ENCODE results near the gene OSBPL10. TPM values are rescaled to one million over a fixed set of nuclear protein-coding genes. Genes with fewer than 3 reads are reported as not detected.
"Not testable (repeated sequence)": the region's sequence is repeated elsewhere in the genome, so short reads cannot be mapped to it uniquely, and the experiment has no call there.

OSBPL10 gene
- total RNA-seq, 1 donor from 2014 or later: 8.9 TPM

GRCh38 chr3:31993843-31994242, 12.8 kb upstream of the OSBPL10 start:
- DNase-seq (ENCODE audit: low read depth in 2 of 2): no peak

- DNase-seq (ENCODE audit: low read depth in 2 of 2): not testable (repeated sequence)
Observed at GRCh38 chr3:31992995-31993394, 11.9 kb upstream of the OSBPL10 start.

GRCh38 chr3:31988271-31988670, 7.2 kb upstream of the OSBPL10 start:
- no peak for DNase-seq (ENCODE audit: low read depth in 2 of 2)

- no peak for DNase-seq (ENCODE audit: low read depth in 2 of 2)
Observed at GRCh38 chr3:31985831-31986230, 4.8 kb upstream of the OSBPL10 start.

GRCh38 chr3:31984321-31984720, 3.3 kb upstream of the OSBPL10 start:
- no peak for DNase-seq (ENCODE audit: low read depth in 2 of 2)

GRCh38 chr3:31980530-31981205, 394 bp downstream of the OSBPL10 start:
- DNase-seq (ENCODE audit: low read depth in 2 of 2): peak; percentile 70 to 79

- DNase-seq (ENCODE audit: low read depth in 2 of 2): no peak
Observed at GRCh38 chr3:31979001-31979697, 1.9 kb downstream of the OSBPL10 start.

- no peak for DNase-seq (ENCODE audit: low read depth in 2 of 2)
Observed at GRCh38 chr3:31978553-31978952, 2.5 kb downstream of the OSBPL10 start.

GRCh38 chr3:31977736-31978135, 3.3 kb downstream of the OSBPL10 start:
- DNase-seq (ENCODE audit: low read depth in 2 of 2): no peak

GRCh38 chr3:31976302-31976701, 4.8 kb downstream of the OSBPL10 start:
- no peak for DNase-seq (ENCODE audit: low read depth in 2 of 2)

GRCh38 chr3:31974964-31975363, 6.1 kb downstream of the OSBPL10 start:
- DNase-seq (ENCODE audit: low read depth in 2 of 2): peak in 1 of 2 donors; percentile 15

- DNase-seq (ENCODE audit: low read depth in 2 of 2): no peak
Observed at GRCh38 chr3:31974471-31974870, 6.6 kb downstream of the OSBPL10 start.

- no peak for DNase-seq (ENCODE audit: low read depth in 2 of 2)
Observed at GRCh38 chr3:31973837-31974236, 7.2 kb downstream of the OSBPL10 start.

- DNase-seq (ENCODE audit: low read depth in 2 of 2): no peak
Observed at GRCh38 chr3:31973081-31973480, 8.0 kb downstream of the OSBPL10 start.

- DNase-seq (ENCODE audit: low read depth in 2 of 2): no peak
Observed at GRCh38 chr3:31971607-31972006, 9.5 kb downstream of the OSBPL10 start.

- DNase-seq (ENCODE audit: low read depth in 2 of 2): peak in 1 of 2 donors; percentile 56
Observed at GRCh38 chr3:31968927-31969418, 12.1 kb downstream of the OSBPL10 start.

GRCh38 chr3:31968369-31968926, 12.6 kb downstream of the OSBPL10 start:
- DNase-seq (ENCODE audit: low read depth in 2 of 2): peak; percentile 57 to 77

- DNase-seq (ENCODE audit: low read depth in 2 of 2): no peak
Observed at GRCh38 chr3:31967592-31967991, 13.5 kb downstream of the OSBPL10 start.

GRCh38 chr3:31966978-31967591, 14.0 kb downstream of the OSBPL10 start:
- DNase-seq (ENCODE audit: low read depth in 2 of 2): no peak

- DNase-seq (ENCODE audit: low read depth in 2 of 2): peak; percentile 11 to 83
Observed at GRCh38 chr3:31962801-31963205, 18.3 kb downstream of the OSBPL10 start.

- DNase-seq (ENCODE audit: low read depth in 2 of 2): peak in 1 of 2 donors; percentile 16
Observed at GRCh38 chr3:31960793-31961431, 20.1 kb downstream of the OSBPL10 start.
